Measurements from ENCODE around the gene LOXL4.

LOXL4 gene

DNA sequence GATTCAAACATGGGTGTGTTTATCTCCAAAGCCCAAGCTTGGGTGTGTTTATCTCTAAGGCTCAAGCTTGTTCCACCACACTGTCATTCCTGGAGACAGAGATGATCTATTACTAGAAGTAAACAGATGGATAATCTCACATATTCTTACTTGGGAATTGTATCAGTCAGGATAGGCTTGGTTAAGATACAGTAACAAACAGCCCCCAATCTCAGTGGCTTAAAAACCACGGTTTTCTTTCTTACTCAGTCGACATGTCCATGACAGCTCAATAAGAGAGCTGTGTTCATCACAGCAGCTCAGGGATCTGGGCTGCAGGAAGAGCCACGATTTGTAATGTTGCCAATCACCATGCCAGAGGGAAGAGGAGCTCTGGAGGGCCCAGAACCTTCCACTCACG, 38.5 kb upstream of the LOXL4 start:
- Histone ChIP-seq H3K4me1 (ENCODE audit: control insufficient read depth, insufficient read depth, low read depth, low read length) (peaks cover 9% of the 10 kb centered on the region), H3K27ac (ENCODE audit: low read length, poor library complexity, severe bottlenecking) (no peak overlapping the region), H3K18ac (ENCODE audit: low read depth in 1 of 2, low read length in 2 of 2) (no peak overlapping the region), H2BK12ac (ENCODE audit: low read length in 2 of 2) (no peak overlapping the region), H4K91ac (ENCODE audit: low read length) (no peak overlapping the region), H3K4me2 (ENCODE audit: low read length, poor library complexity, severe bottlenecking) (no peak overlapping the region), H2BK5ac (ENCODE audit: low read depth, low read length, poor library complexity, severe bottlenecking) (no peak overlapping the region), H2BK120ac (ENCODE audit: low read depth, low read length) (no peak overlapping the region), H2AK5ac (ENCODE audit: low read length, severe bottlenecking) (no peak overlapping the region), H2AFZ (ENCODE audit: low read depth, low read length) (no peak overlapping the region), H2BK15ac (ENCODE audit: low read depth, poor library complexity, severe bottlenecking) (no peak overlapping the region), H3K9ac (ENCODE audit: low read length) (no peak overlapping the region), H3K9me3 (ENCODE audit: control insufficient read depth, low read length) (no peaks in the 10 kb centered on the region), H3K4me3 (ENCODE audit: insufficient read depth in 1 of 2, low read depth in 1 of 2, low read length in 2 of 2) (no peak overlapping the region), H3K4ac (ENCODE audit: low read depth in 1 of 2, low read length in 2 of 2) (no peak overlapping the region), H3K79me1 (replicated peaks; ENCODE audit: low read length, poor library complexity, severe bottlenecking) (no peaks in the 10 kb centered on the region), H3K23ac (ENCODE audit: low read length in 2 of 2) (no peak overlapping the region), H4K8ac (ENCODE audit: low read length) (no peak overlapping the region), H3K14ac (ENCODE audit: low read length in 2 of 2) (no peak overlapping the region), H3K36me3 (ENCODE audit: control insufficient read depth in 1 of 2, insufficient read depth in 2 of 2, low read depth in 1 of 2, low read length in 2 of 2) (no peaks in the 10 kb centered on the region), H3K27me3 (ENCODE audit: control insufficient read depth in 1 of 2, insufficient read depth in 1 of 2, low read length in 2 of 2) (peaks cover 33 to 34% of the 10 kb centered on the region in 2 experiments)
- DNase-seq: no peak
- 86% methylated on average over 4 of the region's 4 CpGs for WGBS

DNA sequence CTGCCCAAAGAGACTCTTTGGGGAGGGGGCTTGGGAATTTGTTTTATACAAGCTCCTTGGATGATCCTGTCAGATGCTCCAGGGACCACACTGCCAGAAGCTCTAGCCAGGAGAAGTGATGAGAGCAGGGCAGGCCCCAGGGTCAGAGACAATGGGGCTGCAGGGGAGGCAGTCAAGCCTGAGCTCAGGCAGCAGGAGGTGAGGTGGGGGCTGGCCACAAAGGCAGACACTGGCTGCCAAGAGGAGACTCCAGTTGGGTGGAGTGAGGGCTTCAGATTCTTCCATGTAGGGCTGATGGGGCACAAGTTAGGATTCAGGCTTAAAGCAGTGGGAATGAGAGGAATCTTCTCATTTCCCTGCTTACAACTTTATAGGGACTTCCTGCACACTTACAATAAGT, 35.6 kb upstream of the LOXL4 start:
- Histone ChIP-seq H3K36me3 (ENCODE audit: control insufficient read depth in 1 of 2, insufficient read depth in 2 of 2, low read depth in 1 of 2, low read length in 2 of 2) (no peaks in the 10 kb centered on the region), H4K91ac (ENCODE audit: low read length) (no peak overlapping the region), H3K79me1 (replicated peaks; ENCODE audit: low read length, poor library complexity, severe bottlenecking) (no peaks in the 10 kb centered on the region), H3K9ac (ENCODE audit: low read length) (no peak overlapping the region), H4K8ac (ENCODE audit: low read length) (no peak overlapping the region), H3K4ac (ENCODE audit: low read depth in 1 of 2, low read length in 2 of 2) (no peak overlapping the region), H2AK5ac (ENCODE audit: low read length, severe bottlenecking) (no peak overlapping the region), H3K14ac (ENCODE audit: low read length in 2 of 2) (no peak overlapping the region), H2BK120ac (ENCODE audit: low read depth, low read length) (no peak overlapping the region), H3K23ac (ENCODE audit: low read length in 2 of 2) (no peak overlapping the region), H3K27ac (ENCODE audit: low read length, poor library complexity, severe bottlenecking) (no peak overlapping the region), H3K4me2 (ENCODE audit: low read length, poor library complexity, severe bottlenecking) (no peak overlapping the region), H2BK5ac (ENCODE audit: low read depth, low read length, poor library complexity, severe bottlenecking) (no peak overlapping the region), H2BK15ac (ENCODE audit: low read depth, poor library complexity, severe bottlenecking) (no peak overlapping the region), H3K18ac (ENCODE audit: low read depth in 1 of 2, low read length in 2 of 2) (no peak overlapping the region), H3K4me1 (ENCODE audit: control insufficient read depth, insufficient read depth, low read depth, low read length) (peaks cover 4% of the 10 kb centered on the region), H3K9me3 (ENCODE audit: control insufficient read depth, low read length) (no peaks in the 10 kb centered on the region), H3K4me3 (ENCODE audit: insufficient read depth in 1 of 2, low read depth in 1 of 2, low read length in 2 of 2) (no peak overlapping the region), H2AFZ (ENCODE audit: low read depth, low read length) (no peak overlapping the region), H2BK12ac (ENCODE audit: low read length in 2 of 2) (no peak overlapping the region), H3K27me3 (ENCODE audit: control insufficient read depth in 1 of 2, insufficient read depth in 1 of 2, low read length in 2 of 2) (peaks cover 50 to 52% of the 10 kb centered on the region in 2 experiments)
- no peak for DNase-seq

DNA sequence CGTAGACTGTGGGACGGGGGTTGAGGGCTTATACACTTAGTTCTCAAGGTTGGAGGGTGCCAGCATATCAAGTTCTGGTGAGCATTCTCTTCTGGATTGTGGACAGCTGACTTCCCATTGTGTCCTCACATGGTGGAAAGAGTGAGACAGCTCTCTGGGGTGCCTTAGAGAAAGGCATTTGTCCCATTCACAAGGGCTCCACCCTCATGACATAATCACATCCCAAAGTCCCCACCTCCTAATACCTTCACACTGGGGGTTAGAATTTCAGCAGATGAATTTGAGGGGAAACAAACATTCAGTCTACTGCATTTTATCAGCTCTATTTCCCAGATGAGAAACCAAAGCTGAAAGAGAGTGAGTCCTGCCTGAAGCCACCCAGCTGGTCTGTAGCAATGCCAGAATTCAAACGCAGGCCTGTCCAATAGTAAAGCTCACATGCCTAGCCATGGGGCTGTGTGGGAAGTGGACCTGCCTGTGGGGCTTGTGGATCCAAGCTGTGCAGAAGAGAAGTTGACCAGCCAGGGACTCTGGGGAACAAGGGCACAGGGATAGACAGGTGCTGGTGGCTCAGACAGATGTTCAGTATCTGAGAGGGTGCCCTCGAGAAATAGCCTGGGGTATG, 34.9 kb upstream of the LOXL4 start:
- no peaks in the 10 kb centered on the region for H3K36me3 ChIP-seq (ENCODE audit: control insufficient read depth in 1 of 2, insufficient read depth in 2 of 2, low read depth in 1 of 2, low read length in 2 of 2)
- H2BK15ac ChIP-seq (ENCODE audit: low read depth, poor library complexity, severe bottlenecking): no peak overlapping the region
- no peak overlapping the region for H2AK5ac ChIP-seq (ENCODE audit: low read length, severe bottlenecking)
- no peak overlapping the region for H3K18ac ChIP-seq (ENCODE audit: low read depth in 1 of 2, low read length in 2 of 2)
- no peak overlapping the region for H2BK120ac ChIP-seq (ENCODE audit: low read depth, low read length)
- DNase-seq: no peak
- peaks cover 2% of the 10 kb centered on the region for H3K4me1 ChIP-seq (ENCODE audit: control insufficient read depth, insufficient read depth, low read depth, low read length)
- no peak overlapping the region for H4K8ac ChIP-seq (ENCODE audit: low read length)
- no peak overlapping the region for H4K91ac ChIP-seq (ENCODE audit: low read length)
- no peak overlapping the region for H3K4me3 ChIP-seq (ENCODE audit: insufficient read depth in 1 of 2, low read depth in 1 of 2, low read length in 2 of 2)
- no peak overlapping the region for H3K4me2 ChIP-seq (ENCODE audit: low read length, poor library complexity, severe bottlenecking)
- H3K79me1 ChIP-seq (replicated peaks; ENCODE audit: low read length, poor library complexity, severe bottlenecking): no peaks in the 10 kb centered on the region
- H2AFZ ChIP-seq (ENCODE audit: low read depth, low read length): no peak overlapping the region
- H3K9me3 ChIP-seq (ENCODE audit: control insufficient read depth, low read length): no peaks in the 10 kb centered on the region
- no peak overlapping the region for H3K14ac ChIP-seq (ENCODE audit: low read length in 2 of 2)
- no peak overlapping the region for H3K27ac ChIP-seq (ENCODE audit: low read length, poor library complexity, severe bottlenecking)
- no peak overlapping the region for H2BK12ac ChIP-seq (ENCODE audit: low read length in 2 of 2)
- H3K4ac ChIP-seq (ENCODE audit: low read depth in 1 of 2, low read length in 2 of 2): no peak overlapping the region
- H3K23ac ChIP-seq (ENCODE audit: low read length in 2 of 2): no peak overlapping the region
- H2BK5ac ChIP-seq (ENCODE audit: low read depth, low read length, poor library complexity, severe bottlenecking): no peak overlapping the region
- 91% methylated on average over 4 of the region's 4 CpGs for WGBS
- no peak overlapping the region for H3K9ac ChIP-seq (ENCODE audit: low read length)
- H3K27me3 ChIP-seq (ENCODE audit: control insufficient read depth in 1 of 2, insufficient read depth in 1 of 2, low read length in 2 of 2): peaks cover 54 to 57% of the 10 kb centered on the region in 2 experiments

DNA sequence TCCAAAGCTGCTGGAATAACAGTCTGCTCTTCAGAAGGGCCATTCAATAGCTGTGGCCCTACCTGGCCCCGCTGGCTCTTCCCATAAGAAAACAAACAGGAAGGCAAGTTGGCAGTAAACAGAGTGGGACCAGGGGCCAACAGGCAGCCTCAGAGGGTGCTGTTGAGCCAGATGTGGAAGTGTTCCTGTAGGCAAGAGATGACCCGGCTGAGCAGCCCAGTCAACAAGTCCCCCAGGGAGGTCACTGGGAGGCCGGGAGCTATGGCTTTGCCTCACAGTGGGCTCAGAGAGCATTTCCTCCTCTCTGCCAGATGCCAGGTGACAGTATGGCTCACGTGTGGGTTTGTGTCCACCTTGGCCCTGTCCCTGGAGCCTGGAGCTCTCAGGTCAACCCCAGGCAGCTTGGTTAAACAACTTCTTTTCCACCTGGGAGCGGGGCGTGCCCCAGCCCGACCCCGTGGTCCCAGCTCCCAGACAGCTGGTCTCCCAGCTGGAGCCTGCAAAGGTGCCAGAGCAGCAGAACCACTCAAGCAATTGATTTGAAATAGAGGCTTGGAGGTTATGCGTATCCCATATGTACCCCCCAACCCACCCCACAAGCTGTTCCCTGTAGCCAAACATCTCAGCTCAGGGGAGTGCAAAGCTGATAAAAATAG, 33.8 kb upstream of the LOXL4 start:
- no peak for DNase-seq
- Histone ChIP-seq H3K27ac (ENCODE audit: low read length, poor library complexity, severe bottlenecking) (no peak overlapping the region), H3K23ac (ENCODE audit: low read length in 2 of 2) (peak overlapping the region in 1 of 2 experiments; percentile 26), H3K4me2 (ENCODE audit: low read length, poor library complexity, severe bottlenecking) (no peak overlapping the region), H2BK5ac (ENCODE audit: low read depth, low read length, poor library complexity, severe bottlenecking) (no peak overlapping the region), H3K4me1 (ENCODE audit: control insufficient read depth, insufficient read depth, low read depth, low read length) (peaks cover 2% of the 10 kb centered on the region), H2AK5ac (ENCODE audit: low read length, severe bottlenecking) (no peak overlapping the region), H4K91ac (ENCODE audit: low read length) (no peak overlapping the region), H3K79me1 (replicated peaks; ENCODE audit: low read length, poor library complexity, severe bottlenecking) (no peaks in the 10 kb centered on the region), H3K18ac (ENCODE audit: low read depth in 1 of 2, low read length in 2 of 2) (no peak overlapping the region), H2BK120ac (ENCODE audit: low read depth, low read length) (no peak overlapping the region), H3K36me3 (ENCODE audit: control insufficient read depth in 1 of 2, insufficient read depth in 2 of 2, low read depth in 1 of 2, low read length in 2 of 2) (no peaks in the 10 kb centered on the region), H3K4me3 (ENCODE audit: insufficient read depth in 1 of 2, low read depth in 1 of 2, low read length in 2 of 2) (no peak overlapping the region), H3K9me3 (ENCODE audit: control insufficient read depth, low read length) (no peaks in the 10 kb centered on the region), H3K4ac (ENCODE audit: low read depth in 1 of 2, low read length in 2 of 2) (no peak overlapping the region), H2BK15ac (ENCODE audit: low read depth, poor library complexity, severe bottlenecking) (no peak overlapping the region), H3K9ac (ENCODE audit: low read length) (no peak overlapping the region), H3K14ac (ENCODE audit: low read length in 2 of 2) (no peak overlapping the region), H3K27me3 (ENCODE audit: control insufficient read depth in 1 of 2, insufficient read depth in 1 of 2, low read length in 2 of 2) (peaks cover 58 to 66% of the 10 kb centered on the region in 2 experiments), H4K8ac (ENCODE audit: low read length) (no peak overlapping the region), H2BK12ac (ENCODE audit: low read length in 2 of 2) (no peak overlapping the region), H2AFZ (ENCODE audit: low read depth, low read length) (no peak overlapping the region)
- 77% methylated on average over 7 of the region's 9 CpGs for WGBS

All from mesenchymal stem cell (in vitro differentiated cells and primary cell).